CD14-positive monocyte (primary cell): Measurements from ENCODE around the gene UHRF1. TPM values are rescaled to one million over a fixed set of nuclear protein-coding genes. Genes with fewer than 3 reads are reported as not detected.

Source experiments
- DNase-seq, 3 donors: peaks; one replicate each; pipeline ENCODE4 v3.0.0-alpha.2; 2011 to 2022
- H2AFZ ChIP-seq: 2 replicates; pipeline ENCODE4 v1.6.0; 2012; ENCODE audit warnings: mild to moderate bottlenecking, low read depth, low read length, inconsistent platforms; ENCODE audit not compliant: insufficient read depth, poor library complexity, severe bottlenecking
- H3K27ac ChIP-seq, 2 donors: 1 replicate in 1 of 2; 2 replicates in 1 of 2; pipeline ENCODE4 v1.5.1; 2012 to 2013; ENCODE audit warnings: low read length in 2 of 2, control low read depth in 1 of 2, inconsistent platforms in 1 of 2, low read depth in 1 of 2, mild to moderate bottlenecking in 1 of 2
- H3K27me3 ChIP-seq, 2 donors: one replicate each; pipeline versions ENCODE4 v1.6.0 to v1.6.1; 2011 to 2013; ENCODE audit warnings: low read length in 2 of 2; ENCODE audit not compliant: control insufficient read depth in 2 of 2, insufficient read depth in 2 of 2
- H3K36me3 ChIP-seq, 2 donors: replicated peaks in 1 of 2; 1 replicate in 1 of 2; 2 replicates in 1 of 2; pipeline versions ENCODE4 v1.5.1 to v1.6.1; 2012 to 2013; ENCODE audit warnings: low read length in 2 of 2, control low read depth in 1 of 2, inconsistent platforms in 1 of 2, mild to moderate bottlenecking in 1 of 2; ENCODE audit not compliant: insufficient read depth in 2 of 2, control insufficient read depth in 1 of 2
- H3K4me1 ChIP-seq, 2 donors: 1 replicate in 1 of 2; 2 replicates in 1 of 2; pipeline versions ENCODE4 v1.5.1 to v1.6.1; 2012 to 2013; ENCODE audit warnings: low read length in 2 of 2, control low read depth in 1 of 2, inconsistent platforms in 1 of 2, mild to moderate bottlenecking in 1 of 2, moderate library complexity in 1 of 2; ENCODE audit not compliant: insufficient read depth in 2 of 2, control insufficient read depth in 1 of 2
- H3K4me2 ChIP-seq: replicated peaks from 2 replicates; pipeline ENCODE3; 2012; ENCODE audit warnings: low read length, moderate library complexity, mild to moderate bottlenecking; ENCODE audit not compliant: poor library complexity, severe bottlenecking; ENCODE audit errors: extremely low read depth
- H3K4me3 ChIP-seq, 3 experiments: fragments of 200-600 bp in 1 of 3; sonication (generic) in 1 of 3; replicated peaks in 1 of 3; 1 replicate in 2 of 3; 2 replicates in 1 of 3; pipeline ENCODE4 v1.5.1; 2011 to 2013; ENCODE audit warnings: low read length in 3 of 3, mild to moderate bottlenecking in 3 of 3, control low read depth in 2 of 3, low read depth in 2 of 3, inconsistent platforms in 1 of 3, moderate library complexity in 1 of 3
- H3K79me2 ChIP-seq: 2 replicates; pipeline ENCODE4 v1.6.0; 2012; ENCODE audit warnings: mild to moderate bottlenecking, control low read depth, inconsistent platforms, low read length, moderate library complexity; ENCODE audit not compliant: insufficient read depth
- H3K9ac ChIP-seq: 2 replicates; pipeline ENCODE4 v1.6.0; 2017; ENCODE audit warnings: low read length, mild to moderate bottlenecking; ENCODE audit not compliant: insufficient read depth, poor library complexity, severe bottlenecking
- H3K9me3 ChIP-seq, 2 donors: replicated peaks in 1 of 2; 1 replicate in 1 of 2; 2 replicates in 1 of 2; pipeline versions ENCODE4 v1.5.1 to v1.6.1; 2012 to 2013; ENCODE audit warnings: low read length in 2 of 2, control low read depth in 1 of 2; ENCODE audit not compliant: control insufficient read depth in 1 of 2, insufficient read depth in 1 of 2
- H4K20me1 ChIP-seq: 2 replicates; pipeline ENCODE4 v1.6.0; 2012; ENCODE audit warnings: mild to moderate bottlenecking, low read length, control low read depth, moderate library complexity; ENCODE audit not compliant: insufficient read depth
- H3K27ac Mint-ChIP-seq, 7 donors: one replicate each; pipeline ENCODE4 v1.8.0; 2020; ENCODE audit warnings: mild to moderate bottlenecking in 7 of 7, mixed read lengths in 7 of 7, moderate library complexity in 6 of 7, inconsistent platforms in 2 of 7
- H3K27me3 Mint-ChIP-seq, 3 donors: one replicate each; pipeline ENCODE4 v1.8.0; 2021 to 2022; ENCODE audit warnings: low read depth in 3 of 3, mild to moderate bottlenecking in 3 of 3, mixed read lengths in 3 of 3, moderate library complexity in 3 of 3, inconsistent platforms in 1 of 3
- H3K36me3 Mint-ChIP-seq, 2 donors: one replicate each; pipeline ENCODE4 v1.8.0; 2020; ENCODE audit warnings: mixed read lengths in 2 of 2, inconsistent platforms in 1 of 2, mild to moderate bottlenecking in 1 of 2
- H3K4me1 Mint-ChIP-seq: one replicate; pipeline ENCODE4 v1.8.0; 2020; ENCODE audit warnings: mild to moderate bottlenecking, mixed read lengths
- H3K4me3 Mint-ChIP-seq, 2 donors: one replicate each; pipeline ENCODE4 v1.8.0; 2020; ENCODE audit warnings: mild to moderate bottlenecking in 2 of 2, mixed read lengths in 2 of 2, moderate library complexity in 1 of 2
- H3K9me3 Mint-ChIP-seq, 7 donors: one replicate each; pipeline ENCODE4 v1.8.0; 2020 to 2022; ENCODE audit warnings: mixed read lengths in 7 of 7, mild to moderate bottlenecking in 6 of 7, moderate library complexity in 6 of 7, inconsistent platforms in 2 of 7
- WGBS: methylation state at CpG from one replicate; pipeline ENCODE4 v1.1.5; 2013; ENCODE audit warnings: missing lambda C conversion rate; ENCODE audit not compliant: insufficient coverage; 5-methylcytosine and 5-hydroxymethylcytosine counted together
- intact Hi-C, 2 donors: fragments of 100-400 bp; cut with micrococcal nuclease; formaldehyde crosslinking; loops; one replicate each; pipeline versions ENCODE4 v1.15.0 to v1.15.1; 2023
- polyA plus RNA-seq, 3 donors: library from polyadenylated mRNA; depleted of rRNA in 1 of 3; unstranded in 2 of 3; stranded (reverse) in 1 of 3; fragments of 300-500 nt in 2 of 3; fragments of >200 nt in 1 of 3; fragmentation: Illumina TruSeq in 2 of 3; gene quantifications; 1 replicate in 2 of 3; 2 replicates in 1 of 3; pipeline ENCODE4 v1.2.3, GENCODE V29; 2012 to 2021
- TF ChIP-seq, protein P1 (sequence below): fragments of 200-600 bp; IDR thresholded peaks from one replicate; pipeline ENCODE4 v1.8.0; 2022; ENCODE audit warnings: antibody characterized with exemption, mild to moderate bottlenecking

The UHRF1 gene
- polyA plus RNA-seq, 3 donors = 0.06 to 0.77 (median 0.63) TPM

DNA sequence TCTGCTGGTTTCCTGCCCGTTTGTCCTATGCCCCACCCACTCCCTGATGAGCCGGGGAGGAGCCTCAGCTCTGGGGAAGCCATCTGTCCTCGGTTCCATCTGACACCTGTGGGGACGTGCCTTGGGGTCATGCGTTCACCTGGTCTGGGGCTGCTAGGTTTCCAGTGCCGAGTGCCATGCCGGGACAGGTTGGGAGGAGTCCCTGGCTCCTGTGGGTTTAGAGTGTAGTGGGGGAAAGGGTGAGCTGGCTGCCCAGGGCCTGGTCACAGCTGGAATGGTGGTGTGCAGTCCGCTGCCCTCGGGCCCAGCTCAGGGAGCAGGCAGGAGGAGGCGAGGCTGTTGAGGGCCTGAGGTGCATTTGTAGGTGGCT, 62.1 kb downstream of the UHRF1 start:
- Histone ChIP-seq H3K36me3 (no peaks in the 10 kb centered on the region), H4K20me1 (peaks cover 37% of the 10 kb centered on the region), H3K9ac (peak overlapping the region; percentile 54), H3K4me3 (peak overlapping the region in 2 of 3 experiments; percentile 74 to 87), H3K27ac (no peak overlapping the region), H3K79me2 (peaks cover 64% of the 10 kb centered on the region), H3K4me2 (peak overlapping the region; percentile 97), H3K9me3 (no peaks in the 10 kb centered on the region), H3K27me3 (no peaks in the 10 kb centered on the region), H3K4me1 (peaks cover 54 to 64% of the 10 kb centered on the region in 2 donors), H2AFZ (no peak overlapping the region)
- Mint-ChIP-seq H3K27ac (peak overlapping the region; percentile 56 to 95 (median 86)), H3K4me1 (peaks cover 63% of the 10 kb centered on the region), H3K36me3 (peaks cover 7 to 13% of the 10 kb centered on the region in 2 donors), H3K9me3 (peaks cover 0 to 2% (median 0%) of the 10 kb centered on the region in 7 donors), H3K27me3 (peaks cover 0 to 7% (median 0%) of the 10 kb centered on the region in 3 donors), H3K4me3 (peak overlapping the region; percentile 91 to 95)
- DNase-seq = no peak
- WGBS = 44% methylated on average over 10 of the region's 10 CpGs
- TF ChIP-seq, protein P1, sequence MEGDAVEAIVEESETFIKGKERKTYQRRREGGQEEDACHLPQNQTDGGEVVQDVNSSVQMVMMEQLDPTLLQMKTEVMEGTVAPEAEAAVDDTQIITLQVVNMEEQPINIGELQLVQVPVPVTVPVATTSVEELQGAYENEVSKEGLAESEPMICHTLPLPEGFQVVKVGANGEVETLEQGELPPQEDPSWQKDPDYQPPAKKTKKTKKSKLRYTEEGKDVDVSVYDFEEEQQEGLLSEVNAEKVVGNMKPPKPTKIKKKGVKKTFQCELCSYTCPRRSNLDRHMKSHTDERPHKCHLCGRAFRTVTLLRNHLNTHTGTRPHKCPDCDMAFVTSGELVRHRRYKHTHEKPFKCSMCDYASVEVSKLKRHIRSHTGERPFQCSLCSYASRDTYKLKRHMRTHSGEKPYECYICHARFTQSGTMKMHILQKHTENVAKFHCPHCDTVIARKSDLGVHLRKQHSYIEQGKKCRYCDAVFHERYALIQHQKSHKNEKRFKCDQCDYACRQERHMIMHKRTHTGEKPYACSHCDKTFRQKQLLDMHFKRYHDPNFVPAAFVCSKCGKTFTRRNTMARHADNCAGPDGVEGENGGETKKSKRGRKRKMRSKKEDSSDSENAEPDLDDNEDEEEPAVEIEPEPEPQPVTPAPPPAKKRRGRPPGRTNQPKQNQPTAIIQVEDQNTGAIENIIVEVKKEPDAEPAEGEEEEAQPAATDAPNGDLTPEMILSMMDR = no peak
- intact Hi-C loops = loop anchor here in 1 of 2 donors (10.0 kb wide), 2 partner anchors 57 to 97 kb away; no protein-coding TSS in a partner anchor

DNA sequence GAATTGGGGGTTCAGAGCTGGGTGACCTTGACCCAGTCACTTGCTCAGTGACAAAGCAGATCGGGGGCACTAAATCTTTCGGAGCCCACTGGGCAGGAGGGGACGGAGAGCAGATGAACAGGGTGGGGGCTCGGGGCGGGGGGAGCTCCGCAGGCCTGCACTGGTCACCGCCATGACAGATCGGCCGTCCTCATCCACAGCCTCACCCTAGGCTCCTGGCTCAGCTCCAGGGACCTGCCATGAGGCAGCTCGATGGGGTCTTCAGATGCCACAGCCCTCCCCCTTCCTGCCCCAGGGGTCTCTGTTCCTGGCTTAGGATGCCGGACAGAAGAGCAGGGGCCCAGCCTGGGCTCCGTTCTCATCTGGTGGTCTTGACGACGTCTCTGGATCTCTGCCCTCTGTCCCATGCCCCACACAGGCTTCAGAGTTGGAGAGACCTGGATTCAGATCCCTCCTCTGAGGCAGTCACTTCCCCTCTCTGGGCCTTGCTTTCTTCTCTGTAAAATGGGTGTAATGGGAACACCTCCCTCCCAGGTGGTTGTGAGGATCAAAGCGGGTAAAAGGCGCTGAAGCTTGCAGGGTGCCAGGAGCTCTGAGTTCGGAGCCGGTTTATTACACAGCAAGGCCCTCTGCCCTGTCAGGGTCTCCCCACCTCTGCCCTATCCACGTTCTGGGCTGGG, 62.7 kb downstream of the UHRF1 start:
- peak overlapping the region; percentile 97 for H3K4me2 ChIP-seq
- intact Hi-C loops = loop anchor here in 1 of 2 donors (10.0 kb wide), 2 partner anchors 57 to 97 kb away; no protein-coding TSS in a partner anchor
- peak overlapping the region in 5 of 7 donors; percentile 20 to 95 (median 85) for H3K27ac Mint-ChIP-seq
- no peak overlapping the region for H3K27ac ChIP-seq
- peaks cover 69% of the 10 kb centered on the region for H3K4me1 Mint-ChIP-seq
- H2AFZ ChIP-seq = no peak overlapping the region
- no peaks in the 10 kb centered on the region for H3K36me3 ChIP-seq
- H3K4me3 ChIP-seq = peak overlapping the region in 1 of 3 experiments; percentile 87
- WGBS = 97% methylated on average over 19 of the region's 19 CpGs
- peaks cover 0 to 7% (median 0%) of the 10 kb centered on the region in 3 donors for H3K27me3 Mint-ChIP-seq
- H4K20me1 ChIP-seq = peaks cover 41% of the 10 kb centered on the region
- no peaks in the 10 kb centered on the region for H3K9me3 ChIP-seq
- H3K9me3 Mint-ChIP-seq = peaks cover 0 to 2% (median 0%) of the 10 kb centered on the region in 7 donors
- peak overlapping the region; percentile 91 to 95 for H3K4me3 Mint-ChIP-seq
- H3K9ac ChIP-seq = no peak overlapping the region
- TF ChIP-seq, protein P1 = no peak
- H3K79me2 ChIP-seq = peaks cover 68% of the 10 kb centered on the region
- H3K36me3 Mint-ChIP-seq = peaks cover 10 to 14% of the 10 kb centered on the region in 2 donors
- H3K27me3 ChIP-seq = no peaks in the 10 kb centered on the region
- H3K4me1 ChIP-seq = peaks cover 59 to 70% of the 10 kb centered on the region in 2 donors
- DNase-seq = no peak
